HG03139 (cell line): ENCODE data around the gene METTL22.

ENCODE experiments used
- ATAC-seq: cut with Tn5 transposase; IDR thresholded peaks from one replicate; pipeline ENCODE4 v1.9.1; 2021; ENCODE audit not compliant: unreplicated experiment

METTL22 gene

GRCh38 chr16:8686879-8687278, 65.4 kb downstream of the METTL22 start:
- ATAC-seq, result no peak

DNA sequence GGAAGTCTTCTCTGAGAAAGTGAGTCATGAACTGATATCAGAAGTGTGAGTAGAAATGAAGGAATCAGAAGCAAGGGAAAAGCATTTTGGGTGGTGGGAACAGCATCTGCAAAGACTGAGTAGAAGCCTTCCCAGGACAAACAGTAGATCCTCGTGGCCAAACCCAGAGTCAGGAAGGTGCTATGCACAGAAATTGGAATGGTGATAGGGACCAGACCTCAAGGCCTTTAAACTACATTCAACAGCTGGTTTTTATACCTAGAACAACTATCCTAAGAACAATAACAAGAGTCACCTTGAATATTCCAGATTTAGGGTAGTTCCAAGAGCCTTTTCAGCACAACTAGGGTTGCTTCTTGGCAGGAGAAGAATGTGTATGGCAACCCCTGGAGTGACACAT, 68.2 kb downstream of the METTL22 start:
- no peak for ATAC-seq

DNA sequence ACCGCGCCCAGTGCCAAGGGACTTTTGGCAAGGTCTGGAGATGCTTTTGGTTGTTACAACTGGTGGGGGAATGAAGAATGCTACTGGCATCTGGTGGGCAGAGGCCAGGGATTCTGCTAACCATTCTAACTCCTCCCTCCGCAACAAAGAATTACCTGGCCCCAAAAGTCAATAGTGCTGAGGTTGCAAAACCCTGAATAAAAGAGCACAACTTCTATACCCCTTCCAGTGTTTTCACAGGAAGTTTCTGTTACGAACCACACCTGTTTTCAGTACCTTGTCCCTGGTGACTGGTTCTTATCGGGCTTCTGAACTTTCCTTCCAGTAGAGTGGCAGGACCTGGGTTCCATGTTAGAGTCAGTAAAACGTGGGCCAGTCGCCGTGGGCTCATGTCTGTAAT, 70.2 kb downstream of the METTL22 start:
- ATAC-seq, result no peak

DNA sequence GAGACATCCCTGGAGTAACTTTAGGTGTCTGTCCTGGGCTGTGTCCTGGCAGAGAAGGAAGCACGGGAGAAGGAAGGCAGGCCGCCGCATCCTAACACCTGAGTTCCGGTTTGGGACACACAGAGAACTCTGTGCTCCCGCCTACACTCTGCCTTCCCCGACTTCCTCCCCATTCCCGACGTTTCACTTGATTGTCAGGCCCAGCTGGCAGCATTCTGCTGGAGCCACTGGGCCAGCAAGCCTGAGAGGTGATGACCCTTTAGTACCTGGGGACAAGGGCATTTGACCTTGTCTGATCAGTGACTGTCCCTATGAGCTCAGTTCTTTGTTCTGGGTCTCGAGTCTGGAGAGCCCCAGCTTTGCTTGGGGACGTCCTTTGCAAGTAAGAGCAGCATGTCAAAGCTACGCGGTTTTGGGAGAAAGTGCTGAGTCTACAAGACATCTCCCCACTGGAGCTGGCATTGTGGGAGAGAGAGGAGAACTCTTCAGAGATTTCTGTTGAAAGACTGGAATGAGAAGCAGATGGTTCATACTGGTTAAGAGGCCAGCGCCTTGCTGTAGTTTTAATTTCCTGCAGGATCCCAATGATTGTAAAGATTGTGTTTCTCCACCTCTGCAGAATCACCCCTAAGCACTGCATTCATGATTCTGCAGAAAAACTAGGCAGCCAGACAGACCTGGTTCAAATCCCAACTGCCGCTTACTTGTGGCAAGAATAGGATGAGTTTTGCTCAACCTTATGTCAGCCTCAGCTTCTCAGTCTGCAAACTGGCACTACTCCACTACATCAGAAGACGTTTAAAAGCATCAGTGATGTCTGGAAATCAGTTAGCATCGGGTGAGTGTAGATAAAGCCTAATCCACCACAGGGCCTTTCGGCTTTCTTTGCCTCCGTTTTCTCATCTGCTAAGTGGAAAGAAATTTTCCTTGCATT, 73.6 kb downstream of the METTL22 start:
- ATAC-seq, result no peak

DNA sequence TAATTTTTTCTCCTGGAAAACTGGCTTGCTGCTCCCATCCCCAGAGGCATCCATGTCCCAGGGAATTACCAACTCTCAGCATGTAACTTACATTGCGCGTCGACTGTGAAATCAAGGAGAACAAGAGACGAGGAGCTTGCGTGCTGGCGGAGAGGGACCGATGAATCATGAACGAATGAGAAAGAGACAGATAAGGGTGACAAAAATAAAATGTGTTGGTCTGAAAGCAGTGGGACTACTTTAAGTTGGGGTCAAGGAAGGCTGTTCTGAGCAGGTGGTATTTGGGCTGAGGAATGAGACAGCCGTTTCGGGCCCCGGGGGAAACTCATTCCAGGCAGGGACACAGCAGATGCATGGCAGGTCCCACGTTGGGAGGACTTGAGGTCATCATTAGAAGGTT, 75.4 kb downstream of the METTL22 start:
- ATAC-seq, result no peak

- ATAC-seq, result no peak
Measured at GRCh38 chr16:8697965-8698364, 76.5 kb downstream of the METTL22 start.
